Posterior vena cava (tissue), 2 donors: Measurements from ENCODE around the gene FOXN4. TPM values are rescaled to one million over a fixed set of nuclear protein-coding genes. Genes with fewer than 3 reads are reported as not detected.

Source experiments
- DNase-seq: peaks from one replicate; pipeline ENCODE4 v3.0.0-alpha.2; 2020; ENCODE audit warnings: low spot score
- intact Hi-C, 2 donors: fragments of 100-400 bp; cut with DNase I; formaldehyde crosslinking; loops; one replicate each; pipeline versions ENCODE4 v1.14.1 to v1.14.2; 2022 to 2023
- total RNA-seq, 2 donors: library from RNA; stranded (reverse); fragmentation: NEBNext Ultra II Directional; extraction: Animal tissue kit (Norgen Biotek cat#: 25700); gene quantifications; one replicate each; pipeline ENCODE4 v1.2.1, GENCODE V29; 2021
- donor health status: DM: yes; HTN: yes; CAD: no.
- donor health status: DM: yes; HTN: yes; CAD: no.

FOXN4 gene
- total RNA-seq, 2 donors from 2014 or later: not detected

DNA sequence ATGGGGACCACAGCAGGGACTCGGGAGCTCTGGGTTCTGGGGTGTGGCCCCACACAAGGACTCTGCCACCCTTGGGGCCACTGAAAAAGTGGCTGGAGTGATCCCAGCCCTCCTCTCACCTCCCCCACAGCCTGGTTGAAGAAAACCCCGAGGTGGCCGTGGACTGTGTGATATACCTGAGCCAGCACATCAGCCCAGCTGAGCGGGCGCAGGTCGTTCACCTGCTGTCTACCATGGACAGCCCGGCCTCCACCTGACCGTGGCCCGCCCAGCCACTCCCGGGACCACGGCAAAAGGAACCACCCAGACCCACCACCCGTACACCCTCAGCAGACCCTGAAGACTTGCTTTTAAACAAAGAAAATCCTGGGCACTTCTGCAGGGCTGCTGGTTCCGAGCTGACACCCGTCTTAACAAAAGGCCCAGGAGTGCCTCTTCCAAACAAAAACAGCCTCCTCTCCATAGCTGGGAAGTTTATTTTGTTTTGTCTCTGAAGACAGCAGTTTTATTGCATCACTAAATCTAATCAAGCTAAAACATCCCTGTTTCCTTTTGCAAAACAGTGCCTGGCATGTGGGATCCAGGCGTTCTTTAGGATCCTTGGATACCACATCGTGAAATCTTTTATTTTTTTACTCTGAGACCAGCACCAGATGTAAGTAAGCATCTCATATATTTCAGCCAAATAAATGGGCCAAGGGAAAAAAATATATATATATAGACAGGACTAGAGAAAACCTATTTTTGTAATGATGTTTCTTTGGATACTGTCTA is 42.8 kb downstream of the FOXN4 start:
- DNase-seq: no peak
- intact Hi-C loops: loop anchor here (5.0 to 10.0 kb wide), 2 partner anchors 119 to 126 kb away; no protein-coding TSS in a partner anchor

DNA sequence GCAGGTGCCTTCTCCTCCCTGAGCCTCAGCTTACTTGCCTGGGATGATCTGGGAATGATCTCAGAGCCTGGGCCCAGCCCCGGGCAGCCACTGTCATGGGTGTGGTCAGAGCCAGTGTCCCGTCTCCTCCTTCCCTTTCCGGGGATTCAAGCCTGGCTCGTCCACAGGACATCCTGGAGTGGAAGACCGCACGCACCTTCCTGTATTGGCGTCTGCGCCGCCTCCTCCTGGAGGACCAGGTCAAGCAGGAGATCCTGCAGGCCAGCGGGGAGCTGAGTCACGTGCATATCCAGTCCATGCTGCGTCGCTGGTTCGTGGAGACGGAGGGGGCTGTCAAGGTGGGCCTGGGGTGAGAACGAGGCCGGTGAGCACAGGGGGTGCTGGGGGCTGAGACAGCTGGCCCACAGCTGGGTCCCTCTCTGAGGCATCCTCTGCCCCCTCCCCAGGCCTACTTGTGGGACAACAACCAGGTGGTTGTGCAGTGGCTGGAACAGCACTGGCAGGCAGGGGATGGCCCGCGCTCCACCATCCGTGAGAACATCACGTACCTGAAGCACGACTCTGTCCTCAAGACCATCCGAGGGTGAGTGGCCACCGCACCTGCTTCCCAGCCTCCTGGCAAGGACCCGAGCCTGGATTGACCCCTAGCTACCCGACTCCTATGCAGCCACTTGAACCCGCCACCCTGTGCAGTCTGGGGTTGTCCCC is 44.0 kb downstream of the FOXN4 start:
- peak; percentile 80 for DNase-seq
- intact Hi-C loops: loop anchor here (5.0 to 10.0 kb wide), 2 partner anchors 120 to 127 kb away; no protein-coding TSS in a partner anchor

DNA sequence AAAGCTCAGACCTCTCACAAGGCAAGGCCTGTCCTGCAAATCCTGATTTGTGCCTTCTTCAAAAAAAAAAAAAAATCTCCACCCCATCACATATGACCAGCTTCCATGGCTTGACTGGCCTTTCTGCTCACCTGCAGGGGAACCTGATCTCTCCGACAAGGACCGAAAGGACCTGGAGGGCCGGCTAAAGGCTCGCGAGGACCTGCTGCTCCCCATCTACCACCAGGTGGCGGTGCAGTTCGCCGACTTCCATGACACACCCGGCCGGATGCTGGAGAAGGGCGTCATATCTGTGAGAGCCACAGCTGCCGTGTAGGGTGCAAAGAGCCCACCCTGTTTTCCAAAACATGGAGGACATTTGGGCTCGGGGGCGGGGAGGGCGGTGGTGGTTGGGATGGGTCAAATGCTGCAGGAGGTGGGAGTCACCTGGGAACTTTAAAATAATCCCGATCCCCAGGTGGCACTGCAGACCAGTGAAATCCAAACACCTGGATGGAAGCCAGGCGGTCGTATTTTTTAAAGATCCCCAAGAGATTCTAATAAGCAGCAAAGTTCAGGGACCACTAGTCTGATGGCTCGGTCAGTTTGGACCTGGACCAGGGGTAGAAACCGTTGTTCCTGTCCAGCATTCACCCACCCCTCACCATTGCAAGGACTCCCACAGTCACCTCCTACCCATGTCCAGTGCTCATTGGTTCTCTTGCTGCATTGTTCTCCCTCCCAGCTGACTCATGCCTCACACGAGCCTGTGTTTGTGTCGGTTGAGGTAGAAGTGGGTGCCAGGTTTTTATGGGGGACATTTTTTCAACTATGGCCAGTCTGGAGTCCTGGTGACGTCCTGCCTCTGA is 44.8 kb downstream of the FOXN4 start:
- intact Hi-C loops: loop anchor here in 1 of 2 donors (10.0 kb wide), 1 partner anchor 120 kb away; no protein-coding TSS in a partner anchor
- DNase-seq: peak; percentile 90

DNA sequence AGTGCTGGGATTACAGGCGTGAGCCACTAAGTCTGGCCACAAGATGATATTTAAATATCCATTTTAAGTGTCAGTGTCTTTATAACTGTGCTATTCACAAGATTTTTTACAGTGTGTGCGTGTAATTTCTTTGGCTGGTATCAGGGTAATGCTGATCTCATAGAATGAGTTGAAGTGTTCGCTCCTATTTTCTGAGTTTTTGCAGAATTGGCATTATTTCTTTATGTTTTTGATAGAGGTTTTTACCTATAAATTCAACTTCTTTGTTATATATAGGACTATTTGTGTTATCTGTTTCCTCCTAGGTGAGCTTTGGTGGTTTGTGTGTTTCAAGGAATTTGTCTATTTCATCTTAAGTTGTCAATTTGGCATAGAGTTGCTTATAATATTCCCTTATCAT is 45.6 kb downstream of the FOXN4 start:
- DNase-seq: no peak
- intact Hi-C loops: loop anchor here in 1 of 2 donors (10.0 kb wide), 1 partner anchor 121 kb away; no protein-coding TSS in a partner anchor

DNA sequence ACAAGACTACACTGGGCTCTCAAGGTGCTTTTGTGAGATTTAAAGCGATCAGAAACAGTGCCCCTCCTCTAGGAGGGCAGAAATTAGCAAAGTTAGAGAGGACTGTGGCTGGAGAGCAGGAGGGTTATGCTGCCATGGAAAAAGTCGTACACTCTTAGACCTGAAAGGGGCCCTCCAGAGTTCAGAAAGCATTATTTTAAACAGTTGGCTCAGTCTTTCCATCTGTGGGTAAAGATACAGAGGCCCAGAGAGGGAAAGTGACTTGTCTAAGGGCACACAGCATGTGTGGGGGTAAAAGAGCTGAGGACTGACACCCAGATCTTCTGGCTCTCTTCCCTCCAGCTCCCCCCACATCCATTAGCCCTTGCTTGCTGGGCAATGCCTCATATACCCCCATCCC is 47.1 kb downstream of the FOXN4 start:
- no peak for DNase-seq
- intact Hi-C loops: loop anchor here in 1 of 2 donors (10.0 kb wide), 1 partner anchor 123 kb away; no protein-coding TSS in a partner anchor

DNA sequence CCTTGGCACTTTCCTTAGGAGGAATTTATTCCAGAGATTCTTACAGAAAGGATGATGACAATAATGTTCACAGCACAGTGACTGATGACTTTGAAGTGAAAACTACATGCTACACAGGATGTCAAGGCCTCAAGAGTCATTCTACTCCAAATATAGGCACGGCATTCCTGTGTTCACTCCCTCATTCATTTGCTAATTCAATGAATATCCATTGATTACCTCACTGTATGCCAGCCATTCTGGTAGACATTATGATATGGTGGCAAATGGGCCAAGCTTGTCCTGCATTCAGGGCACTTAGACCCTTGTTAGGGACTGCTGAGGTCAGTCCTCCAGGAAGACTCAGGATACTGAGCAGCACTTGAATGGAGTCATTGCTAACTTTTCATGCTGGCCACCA is 48.0 kb downstream of the FOXN4 start:
- DNase-seq: no peak
- intact Hi-C loops: loop anchor here in 1 of 2 donors (10.0 kb wide), 1 partner anchor 124 kb away; no protein-coding TSS in a partner anchor

DNA sequence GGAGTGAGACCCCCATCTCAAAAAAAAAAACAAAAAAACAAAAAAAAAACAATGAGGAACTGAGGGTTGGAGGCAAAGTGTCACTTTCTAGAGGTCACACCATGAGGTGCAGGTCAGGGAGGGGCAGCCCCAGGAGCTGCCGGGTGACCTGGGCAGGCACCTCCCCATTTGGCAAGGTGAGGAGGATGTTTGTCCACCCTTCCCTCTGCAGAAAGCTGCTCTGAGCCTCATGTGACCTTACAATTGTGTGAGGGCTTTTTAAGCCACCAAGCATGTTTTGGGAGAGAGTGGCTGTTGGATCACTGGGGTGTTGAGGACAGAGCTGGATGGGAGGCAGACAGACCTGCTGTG is 49.6 kb downstream of the FOXN4 start:
- DNase-seq: peak; percentile 26
- intact Hi-C loops: no loop called here

DNA sequence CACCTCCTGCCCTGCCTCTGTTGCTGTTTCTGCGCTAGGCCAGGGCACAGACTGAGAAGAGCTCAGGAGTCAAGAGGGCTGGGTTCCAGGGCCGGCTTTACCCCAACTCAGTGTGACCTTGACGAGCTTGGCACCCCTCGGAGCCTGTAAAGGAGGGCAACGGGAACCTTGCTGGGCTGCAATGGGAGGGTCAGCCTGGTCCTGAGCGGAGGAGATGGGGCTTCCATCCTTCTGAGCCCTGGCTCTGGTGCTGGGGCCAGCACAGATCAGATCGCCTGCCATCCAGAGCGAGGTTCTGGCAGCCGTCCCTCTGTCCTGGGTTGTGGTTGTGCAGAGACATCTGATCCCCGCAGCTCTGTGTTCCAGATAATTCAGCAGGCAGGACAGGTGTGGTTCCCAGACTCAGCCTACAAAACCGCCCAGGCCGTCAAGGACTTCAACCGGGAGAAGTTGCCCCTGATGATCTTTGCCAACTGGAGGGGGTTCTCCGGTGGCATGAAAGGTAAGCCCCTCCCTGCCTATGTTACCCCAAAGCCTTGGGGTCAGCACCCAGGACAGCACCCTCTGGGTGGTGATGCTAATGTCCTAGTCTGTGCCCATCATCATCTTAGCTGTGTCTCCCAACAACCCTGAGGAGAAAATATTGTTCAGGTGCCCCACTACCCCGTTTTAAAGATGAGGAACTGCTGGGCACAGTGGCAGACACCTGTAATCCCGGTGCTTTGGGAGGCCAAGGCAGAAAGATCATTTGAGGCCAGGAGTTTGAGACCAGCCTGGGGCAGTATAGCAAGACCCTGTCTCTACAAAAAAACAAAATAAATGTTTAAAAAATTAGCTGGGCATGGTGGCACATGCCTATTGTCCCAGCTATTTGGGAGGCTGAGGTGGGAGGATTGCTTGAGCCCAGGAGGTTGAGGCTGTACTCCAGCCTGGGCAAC is 50.2 kb downstream of the FOXN4 start:
- intact Hi-C loops: no loop called here
- peak; percentile 46 for DNase-seq

DNA sequence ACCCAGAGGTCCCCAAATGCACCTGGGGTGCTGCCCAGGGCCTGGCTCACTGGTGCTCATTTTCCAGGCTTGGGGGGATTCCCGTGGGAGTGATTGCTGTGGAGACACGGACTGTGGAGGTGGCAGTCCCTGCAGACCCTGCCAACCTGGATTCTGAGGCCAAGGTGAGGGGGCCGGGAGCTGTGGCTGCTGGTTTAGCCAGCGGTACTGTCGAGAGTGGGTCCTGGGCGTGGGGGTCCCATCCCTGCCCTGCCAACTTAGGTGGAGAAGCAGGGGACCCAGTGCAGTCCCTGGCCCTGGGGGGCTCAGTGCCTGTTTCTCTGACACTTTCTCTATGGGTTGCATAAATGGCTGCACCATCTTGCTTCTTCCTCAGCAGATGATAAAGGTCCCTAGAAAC is 50.9 kb downstream of the FOXN4 start:
- DNase-seq: peak; percentile 54
- intact Hi-C loops: no loop called here

DNA sequence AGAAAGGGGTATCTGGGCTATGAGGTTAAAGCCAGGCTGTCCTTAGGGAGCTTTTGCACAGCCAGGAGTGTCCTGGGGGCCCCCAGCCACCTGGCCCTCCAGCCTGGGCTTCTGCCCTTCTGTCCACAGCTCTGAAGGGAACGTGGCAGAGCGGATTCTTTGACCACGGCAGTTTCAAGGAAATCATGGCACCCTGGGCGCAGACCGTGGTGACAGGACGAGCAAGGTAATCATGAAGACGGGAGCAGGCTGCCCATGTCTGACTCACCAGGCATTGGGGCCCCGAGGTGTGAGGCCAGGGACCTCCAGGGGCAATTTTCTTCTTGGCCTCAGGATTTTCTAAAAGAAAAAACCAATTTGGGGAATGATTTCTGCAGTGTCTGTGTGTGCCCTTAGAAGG is 53.1 kb downstream of the FOXN4 start:
- intact Hi-C loops: no loop called here
- DNase-seq: peak; percentile 66

DNA sequence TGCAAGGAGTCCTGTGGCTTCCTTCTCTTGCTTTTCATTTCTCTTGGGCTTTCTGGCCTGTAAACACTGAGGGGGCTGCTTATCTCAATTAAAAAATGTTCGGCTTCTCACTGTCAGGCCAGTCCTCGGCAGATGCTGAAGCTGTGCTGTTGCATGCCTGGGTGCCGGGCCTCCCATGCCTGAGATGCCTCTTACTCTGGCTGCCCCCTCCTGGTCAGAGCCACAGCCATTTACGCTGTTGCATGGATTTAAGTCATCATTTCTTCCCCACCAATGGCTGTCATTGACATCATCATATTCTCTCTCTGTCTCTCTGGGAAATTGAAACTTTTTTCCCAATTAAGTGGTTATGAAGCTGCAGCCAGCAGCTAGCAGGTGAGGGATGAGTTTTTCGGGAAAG is 53.7 kb downstream of the FOXN4 start:
- no peak for DNase-seq
- intact Hi-C loops: no loop called here

DNA sequence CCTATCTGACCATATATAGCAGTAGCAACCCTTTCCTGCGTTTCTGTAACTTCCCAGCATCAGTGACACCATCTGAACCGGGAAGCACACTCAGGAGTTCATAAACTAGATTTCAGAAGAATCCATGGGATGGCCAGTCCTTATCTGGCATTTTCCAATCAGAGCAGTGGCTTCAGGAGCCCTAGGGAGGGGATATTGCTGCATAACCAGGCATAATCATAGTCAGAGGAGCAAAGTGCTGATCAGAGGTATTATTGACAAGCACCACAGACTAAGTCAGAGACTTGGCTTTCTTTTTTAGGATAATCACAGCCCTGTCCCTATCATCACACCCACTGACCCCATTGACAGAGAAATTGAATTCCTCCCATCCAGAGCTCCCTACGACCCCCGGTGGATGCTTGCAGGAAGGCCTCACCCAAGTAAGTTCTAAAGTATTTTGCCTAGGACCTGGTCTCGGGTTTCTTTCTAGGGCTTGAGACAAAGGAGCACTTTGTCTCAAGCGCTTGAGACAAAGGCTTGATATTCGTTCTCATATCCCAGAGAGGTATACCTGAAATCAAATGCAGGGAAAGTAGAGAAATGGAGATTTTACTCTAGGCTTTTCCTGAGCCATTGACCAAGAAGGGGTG is 55.1 kb downstream of the FOXN4 start:
- no peak for DNase-seq
- intact Hi-C loops: no loop called here

DNA sequence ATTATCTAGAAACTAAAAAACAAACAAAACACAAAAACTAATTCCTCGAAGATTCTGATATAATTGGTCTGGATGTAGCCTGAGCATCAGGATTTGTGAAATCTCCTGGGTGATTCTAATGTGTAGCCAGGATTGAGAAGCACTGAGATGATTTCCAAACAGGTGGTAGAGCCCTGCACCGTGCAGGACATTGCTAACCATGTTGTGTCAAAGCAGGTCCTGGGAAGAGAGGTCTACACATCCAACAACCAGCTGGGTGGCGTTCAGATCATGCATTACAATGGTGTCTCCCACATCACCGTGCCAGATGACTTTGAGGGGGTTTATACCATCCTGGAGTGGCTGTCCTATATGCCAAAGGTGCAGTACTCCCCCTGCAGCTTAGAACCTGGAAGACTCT is 56.3 kb downstream of the FOXN4 start:
- intact Hi-C loops: no loop called here
- DNase-seq: no peak

DNA sequence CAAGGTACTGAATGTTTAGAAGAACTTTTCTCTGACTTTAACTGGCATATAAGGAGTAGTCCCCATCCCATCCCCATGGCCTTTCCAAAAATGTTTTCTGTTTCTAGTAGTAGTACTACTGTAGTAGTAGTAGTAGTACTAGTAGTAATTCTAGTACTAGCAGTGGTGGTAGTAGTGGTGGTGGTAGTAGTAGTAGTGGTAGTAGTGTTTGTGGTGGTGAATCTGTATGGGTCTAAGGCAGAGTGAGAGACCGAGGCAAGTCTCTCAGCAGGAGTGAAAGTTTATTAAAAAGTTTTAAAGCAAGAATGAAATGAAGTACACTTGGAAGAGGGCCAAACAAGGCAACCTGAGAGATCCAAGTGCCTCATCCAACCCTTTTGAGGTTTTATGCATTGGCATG is 58.6 kb downstream of the FOXN4 start:
- intact Hi-C loops: no loop called here
- DNase-seq: no peak

DNA sequence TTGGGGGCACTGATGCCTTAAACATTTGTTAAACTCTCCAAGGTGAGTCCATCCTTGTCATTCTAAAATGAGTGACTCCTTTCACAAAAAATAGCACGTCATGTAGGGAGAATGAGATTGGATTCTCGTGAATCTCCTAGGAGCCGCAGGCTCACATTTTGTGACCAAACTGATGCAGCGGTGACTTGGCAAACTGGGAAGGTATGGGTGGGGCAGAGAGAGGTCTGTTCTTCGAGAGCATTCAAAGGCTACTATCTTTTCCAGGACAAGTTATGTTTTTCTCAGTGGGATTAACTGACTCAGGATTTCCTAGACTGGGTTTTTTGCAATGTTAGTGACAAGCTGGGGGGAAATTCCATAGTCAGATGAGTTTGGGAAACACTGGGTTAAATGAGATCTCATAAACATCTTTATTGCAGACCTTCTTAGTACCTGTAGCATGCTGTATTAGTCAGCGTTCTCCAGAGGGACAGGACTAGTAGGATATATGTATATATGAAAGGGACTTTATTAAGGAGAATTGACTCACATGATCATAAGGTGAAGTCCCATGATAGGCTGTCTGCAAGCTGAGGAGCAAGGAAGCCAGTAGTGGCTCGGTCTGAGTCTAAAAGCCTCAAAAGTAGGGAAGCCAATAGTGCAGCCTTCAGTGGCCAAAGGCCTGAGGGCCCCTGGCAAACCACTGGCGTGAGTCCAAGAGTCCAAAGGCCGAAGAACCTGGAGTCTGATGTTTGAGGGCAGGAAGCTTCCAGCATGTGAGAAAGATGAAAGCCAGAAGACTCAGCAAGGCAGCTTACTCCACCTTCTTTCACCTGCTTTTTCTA is 61.0 kb downstream of the FOXN4 start:
- intact Hi-C loops: no loop called here
- DNase-seq: no peak

DNA sequence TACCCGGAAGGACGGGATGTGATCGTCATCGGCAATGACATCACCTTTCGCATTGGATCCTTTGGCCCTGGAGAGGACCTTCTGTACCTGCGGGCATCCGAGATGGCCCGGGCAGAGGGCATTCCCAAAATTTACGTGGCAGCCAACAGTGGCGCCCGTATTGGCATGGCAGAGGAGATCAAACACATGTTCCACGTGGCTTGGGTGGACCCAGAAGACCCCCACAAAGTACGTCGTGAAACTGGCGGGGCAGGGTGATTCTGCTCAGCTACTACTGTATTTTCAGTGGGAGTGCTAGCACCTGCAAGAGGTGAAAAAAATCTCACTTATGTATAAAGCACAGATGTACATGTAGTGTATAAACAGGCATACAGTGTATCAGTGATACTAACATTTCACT is 62.9 kb downstream of the FOXN4 start:
- no peak for DNase-seq
- intact Hi-C loops: no loop called here

DNA sequence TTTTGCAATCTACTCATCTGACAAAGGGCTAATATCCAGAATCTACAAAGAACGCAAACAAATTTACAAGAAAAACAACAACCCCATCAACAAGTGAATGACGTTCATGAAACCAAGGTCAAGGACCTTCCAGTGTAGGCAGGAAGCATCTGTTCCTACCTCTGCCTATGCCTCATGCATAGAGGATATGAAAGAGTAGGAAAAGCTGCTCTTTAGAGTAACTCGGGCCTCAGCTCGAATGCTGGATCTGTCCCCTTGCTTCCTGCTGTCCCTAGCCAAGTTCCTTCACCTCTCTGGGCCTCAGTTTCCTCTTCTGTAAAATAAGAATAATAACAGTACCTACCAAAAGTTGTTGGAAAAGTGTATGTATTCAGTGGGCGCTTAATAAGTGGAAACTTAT is 65.0 kb downstream of the FOXN4 start:
- intact Hi-C loops: no loop called here
- no peak for DNase-seq
